ENCODE data around the gene NET1. TPM values are rescaled to one million over a fixed set of nuclear protein-coding genes. Genes with fewer than 3 reads are reported as not detected.

NET1 gene
- total RNA-seq, 3 donors from 2014 or later (not counting 1 experiment from before 2014, with no cell fraction given): 10.4 to 17.9 (median 13.8) TPM

GRCh38 chr10:5419466-5420094, 7.2 kb downstream of the NET1 start:
- no peaks in the 10 kb centered on the region for H3K9me3 ChIP-seq (ENCODE audit: control insufficient read depth, insufficient read depth, low read length)

GRCh38 chr10:5423771-5424170, 11.4 kb downstream of the NET1 start:
- Mint-ChIP-seq H3K4me1 (peaks cover 11 to 16% of the 10 kb centered on the region in 2 donors), H3K9me3 (peaks cover 2 to 4% of the 10 kb centered on the region in 2 donors), H3K4me3 (no peak overlapping the region), H3K36me3 (peaks cover 6% of the 10 kb centered on the region), H3K27me3 (ENCODE audit: low read depth in 2 of 2) (no peaks in the 10 kb centered on the region), H3K27ac (no peak overlapping the region)
- Histone ChIP-seq H3K27ac (ENCODE audit: low read length) (no peak overlapping the region), H3K4me3 (ENCODE audit: low read length) (no peak overlapping the region), H3K27me3 (ENCODE audit: control insufficient read depth, insufficient read depth, low read length) (no peaks in the 10 kb centered on the region), H3K4me1 (ENCODE audit: control insufficient read depth, insufficient read depth, low read length) (no peaks in the 10 kb centered on the region), H3K36me3 (ENCODE audit: control insufficient read depth, insufficient read depth, low read length) (no peaks in the 10 kb centered on the region), H3K9me3 (ENCODE audit: control insufficient read depth, insufficient read depth, low read length) (no peaks in the 10 kb centered on the region)
- DNase-seq (no peak), ATAC-seq (no peak)
- TF ChIP-seq CTCF (IDR thresholded peaks at IDR 0.05): no peak
- WGBS (ENCODE audit: insufficient coverage): 28% methylated on average over 2 of the region's 2 CpGs
- intact Hi-C loops (cut with micrococcal nuclease): no loop called here

More at GRCh38 chr10:5419466-5420094, 7.2 kb downstream of the NET1 start:
- peaks cover 11 to 16% of the 10 kb centered on the region in 2 donors for H3K4me1 Mint-ChIP-seq
- H3K4me1 ChIP-seq (ENCODE audit: control insufficient read depth, insufficient read depth, low read length): no peaks in the 10 kb centered on the region
- H3K36me3 ChIP-seq (ENCODE audit: control insufficient read depth, insufficient read depth, low read length): no peaks in the 10 kb centered on the region
- no peak overlapping the region for H3K27ac Mint-ChIP-seq
- no peaks in the 10 kb centered on the region for H3K27me3 ChIP-seq (ENCODE audit: control insufficient read depth, insufficient read depth, low read length)
- 76% methylated on average over 2 of the region's 3 CpGs for WGBS (ENCODE audit: insufficient coverage)
- no peak for TF ChIP-seq CTCF (IDR thresholded peaks at IDR 0.05)
- H3K27me3 Mint-ChIP-seq (ENCODE audit: low read depth in 2 of 2): no peaks in the 10 kb centered on the region
- H3K4me3 ChIP-seq (ENCODE audit: low read length): no peak overlapping the region
- peaks cover 2 to 10% of the 10 kb centered on the region in 2 donors for H3K9me3 Mint-ChIP-seq
- ATAC-seq: peak in 1 of 3 donors; percentile 33
- no peak for DNase-seq
- H3K36me3 Mint-ChIP-seq: peaks cover 10% of the 10 kb centered on the region
- H3K4me3 Mint-ChIP-seq: peak overlapping the region; percentile 56
- intact Hi-C loops (cut with micrococcal nuclease): no loop called here
- no peak overlapping the region for H3K27ac ChIP-seq (ENCODE audit: low read length)

- H3K27me3 Mint-ChIP-seq (ENCODE audit: low read depth in 2 of 2): no peaks in the 10 kb centered on the region
- intact Hi-C loops (cut with micrococcal nuclease): no loop called here
- H3K27ac Mint-ChIP-seq: no peak overlapping the region
- Histone ChIP-seq H3K36me3 (ENCODE audit: control insufficient read depth, insufficient read depth, low read length) (no peaks in the 10 kb centered on the region), H3K4me3 (ENCODE audit: low read length) (no peak overlapping the region), H3K4me1 (ENCODE audit: control insufficient read depth, insufficient read depth, low read length) (no peaks in the 10 kb centered on the region), H3K9me3 (ENCODE audit: control insufficient read depth, insufficient read depth, low read length) (no peaks in the 10 kb centered on the region), H3K27ac (ENCODE audit: low read length) (no peak overlapping the region), H3K27me3 (ENCODE audit: control insufficient read depth, insufficient read depth, low read length) (no peaks in the 10 kb centered on the region)
- no peaks in the 10 kb centered on the region for H3K36me3 Mint-ChIP-seq
- H3K4me3 Mint-ChIP-seq: no peak overlapping the region
- ATAC-seq (no peak), DNase-seq (no peak)
- no peaks in the 10 kb centered on the region for H3K9me3 Mint-ChIP-seq
- no peak for TF ChIP-seq CTCF (IDR thresholded peaks at IDR 0.05)
- WGBS (ENCODE audit: insufficient coverage): 91% methylated on average over 3 of the region's 4 CpGs
- peaks cover 3 to 6% of the 10 kb centered on the region in 2 donors for H3K4me1 Mint-ChIP-seq
These were observed 12.4 kb downstream of the NET1 start for GRCh38 chr10:5424751-5425150.

GRCh38 chr10:5428133-5428532, 15.8 kb downstream of the NET1 start:
- Mint-ChIP-seq H3K9me3 (no peaks in the 10 kb centered on the region), H3K27me3 (ENCODE audit: low read depth in 2 of 2) (no peaks in the 10 kb centered on the region), H3K36me3 (peaks cover 6% of the 10 kb centered on the region), H3K4me1 (no peaks in the 10 kb centered on the region), H3K27ac (no peak overlapping the region), H3K4me3 (no peak overlapping the region)
- no peak for TF ChIP-seq CTCF (IDR thresholded peaks at IDR 0.05)
- ATAC-seq (no peak), DNase-seq (no peak)
- H3K27me3 ChIP-seq (ENCODE audit: control insufficient read depth, insufficient read depth, low read length): no peaks in the 10 kb centered on the region
- no peaks in the 10 kb centered on the region for H3K9me3 ChIP-seq (ENCODE audit: control insufficient read depth, insufficient read depth, low read length)
- no peak overlapping the region for H3K4me3 ChIP-seq (ENCODE audit: low read length)
- no peaks in the 10 kb centered on the region for H3K36me3 ChIP-seq (ENCODE audit: control insufficient read depth, insufficient read depth, low read length)
- H3K4me1 ChIP-seq (ENCODE audit: control insufficient read depth, insufficient read depth, low read length): no peaks in the 10 kb centered on the region
- 75% methylated on average over 2 of the region's 2 CpGs for WGBS (ENCODE audit: insufficient coverage)
- intact Hi-C loops (cut with micrococcal nuclease): no loop called here
- no peak overlapping the region for H3K27ac ChIP-seq (ENCODE audit: low read length)

Measured in natural killer cell (primary cell).